WTC11 (cell line): ENCODE measurements around the gene CDK3. TPM values are rescaled to one million over a fixed set of nuclear protein-coding genes. Genes with fewer than 3 reads are reported as not detected.
A peak's percentile ranks its signal among the peaks of the same experiment; 100 is the strongest.

Experiments used
- ATAC-seq: fragments of 200-7000 bp; cut with Tn5 transposase; 2 replicates; pipeline ENCODE4 v1.10.0; 2021; ENCODE audit warnings: mild to moderate bottlenecking, moderate library complexity
- CTCF ChIA-PET: fragments of 300-600 bp; sonication (Branson Sonifier 250); formaldehyde crosslinking; loops from one replicate; lab custom pipeline; 2021; ENCODE audit warnings: antibody characterized with exemption; lab: Charles Lee
- POLR2A ChIA-PET: fragments of 350-600 bp; sonication (Branson Sonifier 250); formaldehyde crosslinking; loops from one replicate; lab custom pipeline; 2021; ENCODE audit warnings: antibody characterized with exemption; lab: Charles Lee
- DNase-seq: peaks from one replicate; pipeline ENCODE4 v3.0.0; 2021; ENCODE audit warnings: low spot score
- H3K27ac Mint-ChIP-seq: 2 replicates; pipeline ENCODE4 v1.8.0; 2021; ENCODE audit warnings: mixed read lengths
- H3K27me3 Mint-ChIP-seq: 2 replicates; pipeline ENCODE4 v1.8.0; 2021; ENCODE audit warnings: low read depth, mild to moderate bottlenecking, moderate library complexity, mixed read lengths
- H3K36me3 Mint-ChIP-seq: 2 replicates; pipeline ENCODE4 v1.8.0; 2021; ENCODE audit warnings: mixed read lengths
- H3K4me1 Mint-ChIP-seq: 2 replicates; pipeline ENCODE4 v1.8.0; 2022; ENCODE audit warnings: mixed read lengths
- H3K4me3 Mint-ChIP-seq: 2 replicates; pipeline ENCODE4 v1.8.0; 2021; ENCODE audit warnings: mild to moderate bottlenecking, moderate library complexity, mixed read lengths
- H3K9me3 Mint-ChIP-seq: 2 replicates; pipeline ENCODE4 v1.8.0; 2021; ENCODE audit warnings: mixed read lengths
- ATF1 ChIP-seq: sonication (generic); formaldehyde crosslinking; IDR thresholded peaks from 2 replicates; pipeline ENCODE4 v1.8.1; 2023; ENCODE audit warnings: mild to moderate bottlenecking, moderate library complexity, missing genetic modification reagents
- HMGA2 ChIP-seq: fragments of 250-450 bp; sonication (Bioruptor Pico); IDR thresholded peaks from 2 replicates; pipeline ENCODE4 v1.4.0; 2021; ENCODE audit warnings: mild to moderate bottlenecking, moderate library complexity
- KAT7 ChIP-seq: sonication (generic); formaldehyde crosslinking; IDR thresholded peaks from 2 replicates; pipeline ENCODE4 v1.8.1; 2023; ENCODE audit warnings: missing genetic modification reagents, mild to moderate bottlenecking, borderline replicate concordance
- MXD4 ChIP-seq: fragments of 250-450 bp; sonication (Bioruptor Pico); IDR thresholded peaks from 2 replicates; pipeline ENCODE4 v1.8.0; 2021; ENCODE audit warnings: mild to moderate bottlenecking, moderate library complexity, borderline replicate concordance
- NFYB ChIP-seq: sonication (generic); formaldehyde crosslinking; conservative IDR thresholded peaks from 2 replicates; pipeline ENCODE4 v1.8.0; 2022; ENCODE audit warnings: low read depth, missing genetic modification reagents
- NR2C2 ChIP-seq: sonication (generic); formaldehyde crosslinking; IDR thresholded peaks from 2 replicates; pipeline ENCODE4 v1.8.0; 2022; ENCODE audit warnings: mild to moderate bottlenecking, missing genetic modification reagents
- PRDM15 ChIP-seq: sonication (generic); formaldehyde crosslinking; IDR thresholded peaks from 2 replicates; pipeline ENCODE4 v1.8.0; 2022; ENCODE audit warnings: missing genetic modification reagents
- SMAD3 ChIP-seq: sonication (generic); formaldehyde crosslinking; IDR thresholded peaks from 2 replicates; pipeline ENCODE4 v1.8.0; 2022; ENCODE audit warnings: missing genetic modification reagents, mild to moderate bottlenecking, borderline replicate concordance
- SMAD4 ChIP-seq: sonication (generic); formaldehyde crosslinking; IDR thresholded peaks from 2 replicates; pipeline ENCODE4 v1.8.0; 2022; ENCODE audit warnings: mild to moderate bottlenecking, missing genetic modification reagents
- ZNF425 ChIP-seq: fragments of 250-450 bp; sonication (Bioruptor Pico); conservative IDR thresholded peaks from 2 replicates; pipeline ENCODE4 v1.9.0; 2021; ENCODE audit warnings: mild to moderate bottlenecking
- total RNA-seq: library from RNA; stranded (reverse); gene quantifications from 3 replicates; pipeline ENCODE4 v1.2.3, GENCODE V29; 2021
- TF ChIP-seq, protein P1 (sequence below): sonication (generic); formaldehyde crosslinking; IDR thresholded peaks from 2 replicates; pipeline ENCODE4 v1.8.1; 2023; ENCODE audit warnings: mild to moderate bottlenecking, missing genetic modification reagents, moderate library complexity
- TF ChIP-seq, protein P2 (sequence below): sonication (generic); formaldehyde crosslinking; IDR thresholded peaks from 2 replicates; pipeline ENCODE4 v1.8.0; 2023; ENCODE audit warnings: missing genetic modification reagents
- TF ChIP-seq, protein P3 (sequence below): fragments of 250-450 bp; sonication (Bioruptor Pico); IDR thresholded peaks from 2 replicates; pipeline ENCODE4 v2.1.2; 2022; ENCODE audit warnings: mild to moderate bottlenecking, moderate library complexity
- TF ChIP-seq, protein P4 (sequence below): fragments of 250-450 bp; sonication (Bioruptor Pico); IDR thresholded peaks from 2 replicates; pipeline ENCODE4 v1.9.0; 2021; ENCODE audit warnings: mild to moderate bottlenecking

The CDK3 gene
- total RNA-seq, 1 experiment from 2014 or later = 9.5 TPM

GRCh38 chr17:76003915-76004314, 3.3 kb downstream of the CDK3 start (continued):
- TF ChIP-seq, protein P1, sequence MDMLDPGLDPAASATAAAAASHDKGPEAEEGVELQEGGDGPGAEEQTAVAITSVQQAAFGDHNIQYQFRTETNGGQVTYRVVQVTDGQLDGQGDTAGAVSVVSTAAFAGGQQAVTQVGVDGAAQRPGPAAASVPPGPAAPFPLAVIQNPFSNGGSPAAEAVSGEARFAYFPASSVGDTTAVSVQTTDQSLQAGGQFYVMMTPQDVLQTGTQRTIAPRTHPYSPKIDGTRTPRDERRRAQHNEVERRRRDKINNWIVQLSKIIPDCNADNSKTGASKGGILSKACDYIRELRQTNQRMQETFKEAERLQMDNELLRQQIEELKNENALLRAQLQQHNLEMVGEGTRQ (CRISPR knock-in tag) = no peak
- TF ChIP-seq ATF1 (CRISPR knock-in tag) (no peak), ZNF425 (CRISPR knock-in tag) (no peak), KAT7 (no peak), NR2C2 (CRISPR knock-in tag) (no peak), SMAD3 (CRISPR knock-in tag) (no peak), PRDM15 (CRISPR knock-in tag) (no peak)
- TF ChIP-seq, protein P2, sequence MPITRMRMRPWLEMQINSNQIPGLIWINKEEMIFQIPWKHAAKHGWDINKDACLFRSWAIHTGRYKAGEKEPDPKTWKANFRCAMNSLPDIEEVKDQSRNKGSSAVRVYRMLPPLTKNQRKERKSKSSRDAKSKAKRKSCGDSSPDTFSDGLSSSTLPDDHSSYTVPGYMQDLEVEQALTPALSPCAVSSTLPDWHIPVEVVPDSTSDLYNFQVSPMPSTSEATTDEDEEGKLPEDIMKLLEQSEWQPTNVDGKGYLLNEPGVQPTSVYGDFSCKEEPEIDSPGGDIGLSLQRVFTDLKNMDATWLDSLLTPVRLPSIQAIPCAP (CRISPR knock-in tag) = no peak

- DNase-seq (no peak), ATAC-seq (no peak)
- TF ChIP-seq MXD4 (CRISPR knock-in tag) (no peak), SMAD4 (CRISPR knock-in tag) (no peak)
- Mint-ChIP-seq H3K4me3 (no peak overlapping the region), H3K27me3 (no peaks in the 10 kb centered on the region), H3K36me3 (no peaks in the 10 kb centered on the region), H3K9me3 (peaks cover 5% of the 10 kb centered on the region; the same call in 1 of the 2 replicates), H3K27ac (no peak overlapping the region), H3K4me1 (0 out of 2 replicates have a peak, but pooled peaks cover 5% of the 10 kb centered on the region)
- POLR2A ChIA-PET = interaction anchor here (0.5 to 0.6 kb wide), 2 partner anchors 53 to 426 kb away, joined by 3 to 5 read pairs; no protein-coding TSS in a partner anchor
- CTCF ChIA-PET = interaction anchor here (0.6 to 4.8 kb wide), 40 partner anchors 8 to 321 kb away, joined by 3 to 72 read pairs (median 5); partner anchors contain the start of genes ACOX1, FBF1, MRPL38 and TEN1
These were observed 4.2 kb downstream of the CDK3 start for GRCh38 chr17:76004750-76005262.

- Mint-ChIP-seq H3K4me1 (no peaks in the 10 kb centered on the region), H3K27ac (peak overlapping the region; percentile 92), H3K9me3 (peaks cover 6% of the 10 kb centered on the region; the same call in 1 of the 2 replicates), H3K36me3 (no peaks in the 10 kb centered on the region), H3K27me3 (no peaks in the 10 kb centered on the region), H3K4me3 (no peak overlapping the region)
- POLR2A ChIA-PET = interaction anchor here (0.5 to 0.6 kb wide), 2 partner anchors 426 to 766 kb away, joined by 3 read pairs; no protein-coding TSS in a partner anchor
- peak; percentile 93 for DNase-seq
- CTCF ChIA-PET = interaction anchor here (0.5 to 4.8 kb wide), 49 partner anchors 9 to 577 kb away, joined by 3 to 72 read pairs (median 5); partner anchors contain the start of genes ACOX1, EVPL, FBF1 and MRPL38
- peak; percentile 82 for ATAC-seq
- TF ChIP-seq, protein P3, sequence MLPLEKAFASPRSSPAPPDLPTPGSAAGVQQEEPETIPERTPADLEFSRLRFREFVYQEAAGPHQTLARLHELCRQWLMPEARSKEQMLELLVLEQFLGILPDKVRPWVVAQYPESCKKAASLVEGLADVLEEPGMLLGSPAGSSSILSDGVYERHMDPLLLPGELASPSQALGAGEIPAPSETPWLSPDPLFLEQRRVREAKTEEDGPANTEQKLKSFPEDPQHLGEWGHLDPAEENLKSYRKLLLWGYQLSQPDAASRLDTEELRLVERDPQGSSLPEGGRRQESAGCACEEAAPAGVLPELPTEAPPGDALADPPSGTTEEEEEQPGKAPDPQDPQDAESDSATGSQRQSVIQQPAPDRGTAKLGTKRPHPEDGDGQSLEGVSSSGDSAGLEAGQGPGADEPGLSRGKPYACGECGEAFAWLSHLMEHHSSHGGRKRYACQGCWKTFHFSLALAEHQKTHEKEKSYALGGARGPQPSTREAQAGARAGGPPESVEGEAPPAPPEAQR (CRISPR knock-in tag) = no peak
- TF ChIP-seq HMGA2 = no peak
- TF ChIP-seq, protein P4, sequence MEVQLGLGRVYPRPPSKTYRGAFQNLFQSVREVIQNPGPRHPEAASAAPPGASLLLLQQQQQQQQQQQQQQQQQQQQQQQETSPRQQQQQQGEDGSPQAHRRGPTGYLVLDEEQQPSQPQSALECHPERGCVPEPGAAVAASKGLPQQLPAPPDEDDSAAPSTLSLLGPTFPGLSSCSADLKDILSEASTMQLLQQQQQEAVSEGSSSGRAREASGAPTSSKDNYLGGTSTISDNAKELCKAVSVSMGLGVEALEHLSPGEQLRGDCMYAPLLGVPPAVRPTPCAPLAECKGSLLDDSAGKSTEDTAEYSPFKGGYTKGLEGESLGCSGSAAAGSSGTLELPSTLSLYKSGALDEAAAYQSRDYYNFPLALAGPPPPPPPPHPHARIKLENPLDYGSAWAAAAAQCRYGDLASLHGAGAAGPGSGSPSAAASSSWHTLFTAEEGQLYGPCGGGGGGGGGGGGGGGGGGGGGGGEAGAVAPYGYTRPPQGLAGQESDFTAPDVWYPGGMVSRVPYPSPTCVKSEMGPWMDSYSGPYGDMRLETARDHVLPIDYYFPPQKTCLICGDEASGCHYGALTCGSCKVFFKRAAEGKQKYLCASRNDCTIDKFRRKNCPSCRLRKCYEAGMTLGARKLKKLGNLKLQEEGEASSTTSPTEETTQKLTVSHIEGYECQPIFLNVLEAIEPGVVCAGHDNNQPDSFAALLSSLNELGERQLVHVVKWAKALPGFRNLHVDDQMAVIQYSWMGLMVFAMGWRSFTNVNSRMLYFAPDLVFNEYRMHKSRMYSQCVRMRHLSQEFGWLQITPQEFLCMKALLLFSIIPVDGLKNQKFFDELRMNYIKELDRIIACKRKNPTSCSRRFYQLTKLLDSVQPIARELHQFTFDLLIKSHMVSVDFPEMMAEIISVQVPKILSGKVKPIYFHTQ (CRISPR knock-in tag) = no peak
- TF ChIP-seq NFYB (CRISPR knock-in tag) = no peak
- no peak for TF ChIP-seq ZNF425 (CRISPR knock-in tag)
These were observed 4.9 kb downstream of the CDK3 start for GRCh38 chr17:76005263-76006149.
